H1 (cell line): ENCODE results near the gene GAREM2.

Experiments
- BRCA1 ChIP-seq: IDR thresholded peaks from 2 replicates; pipeline ENCODE4 v1.6.1; 2012; ENCODE audit warnings: low read depth, low read length, improper control_type of control experiment
- CREB1 ChIP-seq: IDR thresholded peaks from 2 replicates; pipeline ENCODE4 v1.6.1; 2012; ENCODE audit warnings: inconsistent platforms
- NRF1 ChIP-seq: IDR thresholded peaks from 2 replicates; pipeline ENCODE4 v1.6.1; 2011; ENCODE audit warnings: mild to moderate bottlenecking, low read depth, low read length, improper control_type of control experiment
- POU5F1 ChIP-seq: IDR thresholded peaks from 2 replicates; pipeline ENCODE4 v1.6.1; 2011; ENCODE audit warnings: low read depth, mild to moderate bottlenecking, low read length, moderate library complexity
- SIN3A ChIP-seq, 2 experiments: IDR thresholded peaks in 1 of 2; conservative IDR thresholded peaks in 1 of 2; 2 replicates each; pipeline ENCODE4 v1.6.1; 2011 to 2012; ENCODE audit warnings: low read length in 2 of 2, improper control_type of control experiment in 1 of 2, low read depth in 1 of 2, mild to moderate bottlenecking in 1 of 2
- TF ChIP-seq, protein P1 (sequence below), 3 experiments: IDR thresholded peaks; 1 replicate in 2 of 3; 2 replicates in 1 of 3; pipeline versions ENCODE4 v1.5.1 to v1.6.1; 2011; ENCODE audit warnings: low read length in 3 of 3, mild to moderate bottlenecking in 3 of 3, inconsistent platforms in 2 of 3, low read depth in 1 of 3, moderate library complexity in 1 of 3; ENCODE audit not compliant: insufficient read depth in 1 of 3; ENCODE audit errors: control extremely low read depth in 1 of 3
- TF ChIP-seq, protein P2 (sequence below): IDR thresholded peaks from 2 replicates; pipeline ENCODE4 v1.6.1; 2011; ENCODE audit warnings: low read length, improper control_type of control experiment
- TF ChIP-seq, protein P3 (sequence below): IDR thresholded peaks from 2 replicates; pipeline ENCODE4 v1.6.1; 2012; ENCODE audit warnings: low read length, inconsistent platforms

DNA sequence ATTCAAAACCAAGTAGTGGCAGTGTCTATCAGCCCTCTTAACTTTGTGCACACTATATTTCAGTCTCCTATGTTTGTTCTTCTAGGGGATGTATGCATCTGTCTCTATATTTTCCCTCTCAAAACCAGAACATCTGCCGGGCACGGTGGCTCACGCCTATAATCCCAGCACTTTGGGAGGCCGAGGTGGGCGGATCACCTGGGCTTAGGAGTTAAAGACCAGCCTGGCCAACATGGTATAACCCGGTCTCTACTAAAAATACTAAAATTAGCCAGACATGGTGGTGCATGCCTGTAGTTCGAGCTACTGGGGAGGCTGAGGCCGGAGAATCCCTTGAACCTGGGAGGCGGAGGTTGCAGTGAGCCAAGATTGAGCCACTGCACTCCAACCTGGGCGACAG lies 9.9 kb upstream of the GAREM2 start:
- TF ChIP-seq, protein P1, sequence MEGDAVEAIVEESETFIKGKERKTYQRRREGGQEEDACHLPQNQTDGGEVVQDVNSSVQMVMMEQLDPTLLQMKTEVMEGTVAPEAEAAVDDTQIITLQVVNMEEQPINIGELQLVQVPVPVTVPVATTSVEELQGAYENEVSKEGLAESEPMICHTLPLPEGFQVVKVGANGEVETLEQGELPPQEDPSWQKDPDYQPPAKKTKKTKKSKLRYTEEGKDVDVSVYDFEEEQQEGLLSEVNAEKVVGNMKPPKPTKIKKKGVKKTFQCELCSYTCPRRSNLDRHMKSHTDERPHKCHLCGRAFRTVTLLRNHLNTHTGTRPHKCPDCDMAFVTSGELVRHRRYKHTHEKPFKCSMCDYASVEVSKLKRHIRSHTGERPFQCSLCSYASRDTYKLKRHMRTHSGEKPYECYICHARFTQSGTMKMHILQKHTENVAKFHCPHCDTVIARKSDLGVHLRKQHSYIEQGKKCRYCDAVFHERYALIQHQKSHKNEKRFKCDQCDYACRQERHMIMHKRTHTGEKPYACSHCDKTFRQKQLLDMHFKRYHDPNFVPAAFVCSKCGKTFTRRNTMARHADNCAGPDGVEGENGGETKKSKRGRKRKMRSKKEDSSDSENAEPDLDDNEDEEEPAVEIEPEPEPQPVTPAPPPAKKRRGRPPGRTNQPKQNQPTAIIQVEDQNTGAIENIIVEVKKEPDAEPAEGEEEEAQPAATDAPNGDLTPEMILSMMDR (IDR thresholded peaks at IDR 0.05; ENCODE audit: control extremely low read depth in 1 of 3, insufficient read depth in 1 of 3, low read depth in 1 of 3, low read length in 3 of 3) = no peak
- TF ChIP-seq POU5F1 (no peak), SIN3A (conservative IDR thresholded peaks at IDR 0.05 in 1 of 2, IDR thresholded peaks at IDR 0.05 in 1 of 2; ENCODE audit: low read depth in 1 of 2, low read length in 2 of 2) (no peak), BRCA1 (no peak), NRF1 (no peak), CREB1 (no peak)
- TF ChIP-seq, protein P2, sequence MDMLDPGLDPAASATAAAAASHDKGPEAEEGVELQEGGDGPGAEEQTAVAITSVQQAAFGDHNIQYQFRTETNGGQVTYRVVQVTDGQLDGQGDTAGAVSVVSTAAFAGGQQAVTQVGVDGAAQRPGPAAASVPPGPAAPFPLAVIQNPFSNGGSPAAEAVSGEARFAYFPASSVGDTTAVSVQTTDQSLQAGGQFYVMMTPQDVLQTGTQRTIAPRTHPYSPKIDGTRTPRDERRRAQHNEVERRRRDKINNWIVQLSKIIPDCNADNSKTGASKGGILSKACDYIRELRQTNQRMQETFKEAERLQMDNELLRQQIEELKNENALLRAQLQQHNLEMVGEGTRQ = no peak
- TF ChIP-seq, protein P3, sequence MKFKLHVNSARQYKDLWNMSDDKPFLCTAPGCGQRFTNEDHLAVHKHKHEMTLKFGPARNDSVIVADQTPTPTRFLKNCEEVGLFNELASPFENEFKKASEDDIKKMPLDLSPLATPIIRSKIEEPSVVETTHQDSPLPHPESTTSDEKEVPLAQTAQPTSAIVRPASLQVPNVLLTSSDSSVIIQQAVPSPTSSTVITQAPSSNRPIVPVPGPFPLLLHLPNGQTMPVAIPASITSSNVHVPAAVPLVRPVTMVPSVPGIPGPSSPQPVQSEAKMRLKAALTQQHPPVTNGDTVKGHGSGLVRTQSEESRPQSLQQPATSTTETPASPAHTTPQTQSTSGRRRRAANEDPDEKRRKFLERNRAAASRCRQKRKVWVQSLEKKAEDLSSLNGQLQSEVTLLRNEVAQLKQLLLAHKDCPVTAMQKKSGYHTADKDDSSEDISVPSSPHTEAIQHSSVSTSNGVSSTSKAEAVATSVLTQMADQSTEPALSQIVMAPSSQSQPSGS = no peak
